Mesenteric fat pad (tissue), 1 donor: ENCODE results near the gene ARHGEF38. TPM values are rescaled to one million over a fixed set of nuclear protein-coding genes. Genes with fewer than 3 reads are reported as not detected.
"Not testable (repeated sequence)": the region's sequence is repeated elsewhere in the genome, so short reads cannot be mapped to it uniquely, and the experiment has no call there.

Source experiments
- DNase-seq: peaks from one replicate; pipeline ENCODE4 v3.0.0-alpha.2; 2020; ENCODE audit warnings: low spot score
- total RNA-seq: library from RNA; stranded (reverse); fragmentation: NEBNext Ultra II Directional; extraction: Animal tissue kit (Norgen Biotek cat#: 25700); gene quantifications from one replicate; pipeline ENCODE4 v1.2.1, GENCODE V29; 2021
- donor health status: DM: yes; HTN: yes; CAD: no.

Gene ARHGEF38
- total RNA-seq, 1 donor from 2014 or later = not detected

- no peak for DNase-seq
Observed at GRCh38 chr4:105607876-105608275, 55.5 kb downstream of the ARHGEF38 start.

DNA sequence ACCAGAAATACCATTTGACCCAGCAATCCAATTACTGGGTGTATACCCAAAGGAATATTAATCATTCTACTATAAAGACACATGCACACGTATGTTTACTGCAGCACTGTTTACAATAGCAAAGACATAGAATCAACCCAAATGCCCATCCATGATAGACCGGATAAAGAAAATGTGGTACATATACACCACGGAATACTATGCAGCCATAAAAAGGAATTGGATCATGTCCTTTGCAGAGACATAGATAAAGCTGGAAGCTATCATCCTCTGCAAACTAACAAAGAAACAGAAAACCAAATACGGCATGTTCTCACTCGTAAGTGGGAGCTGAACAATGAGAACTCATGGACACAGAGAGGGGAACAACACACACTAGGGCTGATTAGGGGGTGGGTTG lies 57.4 kb downstream of the ARHGEF38 start:
- DNase-seq = not testable (repeated sequence)

DNA sequence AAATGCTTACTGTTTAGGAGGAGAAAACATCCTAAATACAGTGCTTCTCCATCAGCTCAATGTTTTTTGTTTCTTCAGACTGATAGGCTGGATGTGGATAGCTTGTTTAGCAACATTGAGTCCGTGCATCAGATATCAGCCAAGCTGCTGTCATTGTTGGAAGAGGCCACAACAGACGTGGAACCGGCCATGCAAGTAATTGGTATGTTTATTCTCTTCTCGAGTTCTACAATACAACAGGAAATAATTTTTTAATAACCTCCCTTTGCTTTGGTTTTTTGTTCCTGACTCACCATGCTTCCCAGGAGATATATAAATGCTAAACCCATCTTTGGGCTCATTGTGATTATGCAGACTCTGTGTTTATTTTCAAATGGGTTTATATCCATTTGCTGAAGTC lies 60.9 kb downstream of the ARHGEF38 start:
- DNase-seq = no peak

- no peak for DNase-seq
Observed at GRCh38 chr4:105619188-105619931, 66.9 kb downstream of the ARHGEF38 start.

GRCh38 chr4:105620640-105621323 lies 68.4 kb downstream of the ARHGEF38 start:
- no peak for DNase-seq

DNA sequence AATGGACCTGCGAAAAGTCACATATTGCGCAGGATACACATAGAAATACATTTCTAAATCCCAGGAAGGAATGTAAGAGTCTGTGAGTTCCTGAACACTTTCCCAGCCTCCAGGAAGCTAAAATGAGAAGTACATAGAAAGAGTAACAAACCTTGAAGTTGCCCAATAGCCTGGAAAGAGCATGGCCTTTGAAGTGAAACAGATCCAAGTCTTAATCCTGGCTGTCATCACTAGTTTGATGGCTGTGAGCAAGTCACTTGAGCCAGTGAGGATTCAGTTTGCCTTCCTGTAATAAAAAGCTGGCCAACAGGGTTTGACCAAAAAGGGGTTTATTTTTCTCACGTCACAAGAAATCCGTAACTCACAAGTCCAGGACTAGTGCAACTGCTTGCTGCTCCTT lies 69.8 kb downstream of the ARHGEF38 start:
- no peak for DNase-seq

DNA sequence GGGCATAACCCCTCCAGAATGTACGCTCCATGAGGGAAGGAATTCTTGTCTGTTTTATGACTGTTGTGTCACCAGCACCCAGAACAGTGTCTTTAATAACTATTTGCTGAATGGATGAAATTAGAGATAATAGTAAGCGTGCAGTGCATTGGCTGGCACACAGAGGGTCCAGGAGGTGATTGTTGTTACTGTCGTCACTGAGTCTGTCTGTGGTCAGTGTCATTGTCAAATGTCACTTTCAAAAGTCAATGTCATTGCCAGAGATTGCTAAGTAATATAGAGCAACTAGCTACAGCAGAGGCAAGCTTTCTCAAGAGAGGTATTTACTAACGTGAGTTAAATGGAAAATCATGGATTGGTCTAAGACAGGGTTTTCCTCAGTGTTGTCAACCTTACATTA lies 70.7 kb downstream of the ARHGEF38 start:
- no peak for DNase-seq

DNA sequence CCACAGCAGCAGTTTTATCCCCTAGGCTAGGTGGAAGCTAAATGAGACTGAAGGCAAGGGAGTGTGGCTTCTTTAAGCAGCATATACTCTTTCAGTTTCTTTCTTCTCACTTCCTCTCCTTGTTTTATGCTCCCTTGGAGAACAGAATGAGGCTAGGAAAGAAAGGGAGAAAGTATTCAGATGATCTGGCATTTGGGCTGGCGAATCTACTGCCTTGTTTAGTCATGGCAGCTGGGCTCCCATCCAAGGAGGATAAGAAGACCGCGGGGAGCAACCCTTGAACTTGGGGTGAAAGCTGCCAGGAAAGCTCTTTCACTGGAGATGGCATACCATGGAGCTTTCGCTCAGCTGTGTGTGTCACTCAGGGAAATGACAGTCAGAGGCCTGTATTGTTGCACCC lies 72.1 kb downstream of the ARHGEF38 start:
- no peak for DNase-seq

DNA sequence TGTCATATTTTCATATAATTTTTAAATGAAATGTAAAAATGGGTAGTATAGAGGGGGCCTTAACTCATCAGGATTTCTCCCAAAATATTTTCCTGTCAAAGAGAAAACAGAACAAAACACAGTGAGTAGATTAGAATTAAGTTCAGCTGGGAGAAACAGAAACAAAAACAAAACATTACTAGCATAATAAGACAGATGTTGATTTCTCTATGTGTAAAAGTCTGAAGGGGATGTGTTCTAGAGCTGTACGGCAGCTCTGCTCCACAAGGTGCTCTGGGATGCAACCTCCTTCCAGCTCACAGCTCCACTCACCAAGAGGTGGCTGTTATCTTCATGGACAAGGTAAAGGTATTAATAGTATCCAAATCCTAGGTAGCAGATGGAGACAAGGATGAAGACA lies 72.8 kb downstream of the ARHGEF38 start:
- no peak for DNase-seq

DNA sequence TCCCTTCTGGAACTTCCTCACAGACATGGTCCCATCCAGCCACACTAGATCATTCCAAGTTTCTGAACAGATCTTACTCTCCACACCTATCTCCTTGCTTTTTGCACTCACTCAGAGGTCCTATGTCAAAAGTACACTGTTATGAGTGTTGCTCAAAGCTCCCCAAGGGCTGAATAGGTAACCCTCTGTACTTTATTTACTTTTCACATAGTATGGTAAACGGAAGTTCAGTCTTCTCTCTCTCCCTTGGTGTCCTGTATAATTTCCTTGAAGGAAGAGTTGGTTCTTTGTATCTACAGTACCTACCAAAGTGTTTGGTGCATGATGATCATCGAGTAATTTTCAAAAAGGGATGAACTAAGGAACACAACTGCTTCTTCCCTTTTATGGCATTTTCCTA lies 74.4 kb downstream of the ARHGEF38 start:
- no peak for DNase-seq

- no peak for DNase-seq
Observed at GRCh38 chr4:105627620-105628019, 75.2 kb downstream of the ARHGEF38 start.

- DNase-seq = no peak
Observed at GRCh38 chr4:105630670-105631655, 78.5 kb downstream of the ARHGEF38 start.

GRCh38 chr4:105631818-105632400 lies 79.5 kb downstream of the ARHGEF38 start:
- DNase-seq = no peak

DNA sequence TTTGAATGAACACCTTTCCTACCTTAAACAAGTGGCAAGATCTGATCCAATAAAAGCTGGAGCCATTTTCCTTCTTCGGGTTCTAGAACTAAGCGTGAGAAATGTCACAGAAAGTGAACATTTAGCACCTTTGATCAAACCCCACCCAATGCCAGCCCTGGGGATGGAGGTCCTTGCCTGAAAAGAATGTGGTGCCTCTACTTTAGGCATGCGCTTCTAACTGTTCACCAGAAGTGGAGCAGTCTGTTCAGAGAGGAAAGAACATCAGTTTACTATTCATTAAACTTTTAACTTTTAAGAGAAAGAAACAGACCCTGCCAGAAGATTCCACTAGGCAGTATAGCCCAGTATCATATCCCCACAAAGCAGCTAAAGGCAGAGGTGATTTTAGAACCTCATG lies 80.2 kb downstream of the ARHGEF38 start:
- DNase-seq = no peak

- DNase-seq = no peak
Observed at GRCh38 chr4:105633241-105633640, 80.8 kb downstream of the ARHGEF38 start.

DNA sequence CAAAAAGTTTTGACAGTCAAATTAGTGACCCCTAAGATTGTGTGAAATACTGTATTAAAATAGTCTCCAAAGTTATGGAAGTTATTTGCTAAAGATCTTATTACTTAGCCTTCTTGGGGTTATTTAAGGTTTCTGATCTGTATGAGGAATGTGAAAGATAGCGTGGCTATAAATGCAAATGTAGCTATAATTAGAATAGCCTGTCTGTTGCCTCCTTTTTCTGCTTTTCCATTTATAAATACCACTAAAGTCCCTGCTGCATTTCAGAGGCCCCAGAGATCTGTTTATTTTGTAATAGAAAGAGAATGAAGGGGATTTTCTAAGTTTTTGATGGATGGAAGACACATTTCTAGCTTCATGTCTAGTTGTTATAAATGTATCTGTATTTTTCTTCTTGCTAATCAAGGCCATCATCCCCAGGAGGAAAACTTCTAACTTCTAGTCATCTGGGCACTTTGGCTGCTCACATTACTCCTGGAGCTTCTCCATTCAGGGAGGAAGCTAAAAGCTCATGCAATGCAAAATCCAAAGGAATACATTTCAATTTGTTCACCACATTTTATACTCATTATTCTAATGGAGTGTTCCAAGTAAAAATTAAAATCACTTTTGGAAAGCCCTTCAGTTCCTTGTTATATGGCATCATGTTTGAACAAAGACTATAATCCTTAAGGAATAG lies 82.1 kb downstream of the ARHGEF38 start:
- no peak for DNase-seq

- no peak for DNase-seq
Observed at GRCh38 chr4:105637408-105638176, 85.2 kb downstream of the ARHGEF38 start.

GRCh38 chr4:105641845-105642244 lies 89.4 kb downstream of the ARHGEF38 start:
- no peak for DNase-seq

DNA sequence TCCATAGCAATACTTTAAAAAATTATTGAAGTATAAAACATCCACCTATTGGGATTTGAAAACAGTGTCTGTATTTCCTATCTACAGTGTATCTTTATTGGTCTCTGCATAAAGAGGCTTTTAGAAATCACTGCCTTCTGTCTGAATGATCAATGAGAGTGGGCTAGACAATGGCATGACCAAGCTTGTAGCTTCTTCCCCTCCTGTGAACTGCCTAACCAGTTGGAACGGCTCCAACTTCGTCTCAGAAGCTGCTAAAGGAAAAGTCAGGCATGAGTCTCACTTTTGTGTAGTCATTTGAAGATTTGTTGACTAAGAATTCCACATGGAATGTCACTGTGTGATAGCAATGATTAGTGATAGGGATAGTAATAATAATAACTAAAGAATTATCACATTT lies 91.8 kb downstream of the ARHGEF38 start:
- no peak for DNase-seq

DNA sequence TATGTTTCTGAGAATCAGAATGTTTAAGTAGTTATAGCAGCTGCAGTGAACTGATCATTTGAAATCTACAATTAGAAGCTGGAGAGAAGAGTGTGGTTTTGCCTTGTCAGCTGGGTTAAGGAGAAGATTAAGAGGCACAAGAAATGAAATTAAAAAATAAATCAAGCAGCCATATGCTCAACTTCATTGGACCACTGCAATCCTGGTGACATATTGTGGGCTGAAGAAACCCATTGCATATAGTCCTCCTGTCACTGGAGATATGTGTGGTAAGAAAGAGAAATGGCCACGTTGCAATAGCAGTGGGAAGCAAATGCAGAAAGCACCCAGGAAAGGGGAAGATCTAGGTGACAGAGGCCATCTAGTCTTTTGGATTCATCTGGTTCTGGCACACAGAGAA lies 93.0 kb downstream of the ARHGEF38 start:
- no peak for DNase-seq
